T follicular helper cell (primary cell): ENCODE measurements around the gene DGKQ.

ENCODE experiments used
- DNase-seq: peaks from one replicate; pipeline ENCODE4 v3.0.0-alpha.2; 2020; ENCODE audit warnings: low read depth

DGKQ gene

DNA sequence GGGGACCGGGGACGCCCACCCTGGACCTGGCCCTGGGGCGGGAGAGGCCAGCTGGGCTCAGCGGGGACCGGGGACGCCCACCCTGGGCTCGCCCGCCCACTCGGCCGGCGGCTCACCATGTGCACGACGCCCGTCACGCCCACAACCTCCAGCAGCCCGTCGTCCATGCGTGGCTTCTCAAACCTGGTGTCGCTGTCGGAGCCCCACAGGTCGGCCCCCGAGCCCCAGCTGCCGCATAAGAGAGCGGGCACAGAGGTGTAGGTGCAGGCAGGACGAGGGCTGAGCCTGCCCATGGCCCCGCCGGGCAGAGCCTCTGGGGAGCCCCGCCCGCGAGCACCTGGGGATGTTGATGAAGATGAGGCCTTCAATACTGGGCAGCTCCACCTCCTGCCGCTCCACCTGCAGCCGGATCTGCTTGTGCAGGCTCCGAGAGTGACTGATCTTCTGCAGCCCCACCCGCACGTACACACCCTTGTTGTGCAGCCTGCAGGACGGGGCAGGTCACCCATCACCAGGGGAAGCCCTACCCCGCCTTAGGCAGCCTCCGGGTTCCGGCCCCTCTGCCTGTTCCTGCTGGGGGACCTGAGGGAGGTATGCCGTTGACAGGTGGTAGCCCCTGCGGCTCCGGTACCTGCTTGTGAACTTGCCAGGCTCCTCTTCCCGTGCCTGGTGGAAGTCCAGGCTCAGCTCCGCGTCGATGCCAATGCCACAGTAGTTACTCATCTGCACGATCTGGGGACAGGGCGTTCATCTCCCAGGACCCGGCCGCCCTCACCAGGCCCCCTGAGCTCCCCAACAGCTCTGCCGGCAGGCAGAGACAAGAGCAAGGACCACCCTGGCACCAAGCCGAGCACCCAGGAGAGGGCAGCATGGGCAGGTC lies 11.8 kb downstream of the DGKQ start:
- DNase-seq: no peak

DNA sequence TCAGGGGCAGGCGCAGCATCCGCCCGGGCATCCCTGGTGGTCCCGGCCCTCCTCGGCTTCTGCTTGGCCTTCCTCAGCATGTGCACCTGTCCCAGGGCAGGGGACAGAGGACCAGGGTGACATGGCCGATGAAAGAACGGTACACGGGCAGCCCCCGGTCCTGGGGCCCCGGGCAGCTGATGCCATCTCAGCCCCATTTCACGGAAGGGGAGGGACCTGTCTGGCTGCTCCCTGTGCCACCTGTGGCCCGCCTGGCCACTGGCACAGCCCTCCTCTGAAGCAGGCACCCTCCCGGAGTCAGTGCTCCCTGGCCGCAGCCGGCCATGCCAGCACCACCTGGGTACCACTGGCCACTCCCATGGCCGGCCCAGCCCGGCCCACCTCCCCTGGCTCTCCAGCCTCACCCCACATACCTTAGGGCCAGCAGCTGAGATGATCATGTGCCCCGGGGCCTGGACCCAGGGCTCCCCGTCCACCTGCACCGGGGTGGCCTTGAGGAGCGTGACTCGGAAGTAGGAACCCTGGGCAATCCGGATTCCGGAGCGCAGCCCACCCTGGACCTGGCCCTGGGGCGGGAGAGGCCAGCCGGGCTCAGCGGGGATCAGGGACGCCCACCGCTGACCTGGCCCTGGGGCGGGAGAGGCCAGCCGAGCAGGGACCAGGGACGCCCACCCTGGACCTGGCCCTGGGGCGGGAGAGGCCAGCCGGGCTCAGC lies 12.6 kb downstream of the DGKQ start:
- no peak for DNase-seq

- DNase-seq: no peak
Measured at GRCh38 chr4:960140-960635, 13.2 kb downstream of the DGKQ start.

- no peak for DNase-seq
Measured at GRCh38 chr4:959338-960139, 13.8 kb downstream of the DGKQ start.

DNA sequence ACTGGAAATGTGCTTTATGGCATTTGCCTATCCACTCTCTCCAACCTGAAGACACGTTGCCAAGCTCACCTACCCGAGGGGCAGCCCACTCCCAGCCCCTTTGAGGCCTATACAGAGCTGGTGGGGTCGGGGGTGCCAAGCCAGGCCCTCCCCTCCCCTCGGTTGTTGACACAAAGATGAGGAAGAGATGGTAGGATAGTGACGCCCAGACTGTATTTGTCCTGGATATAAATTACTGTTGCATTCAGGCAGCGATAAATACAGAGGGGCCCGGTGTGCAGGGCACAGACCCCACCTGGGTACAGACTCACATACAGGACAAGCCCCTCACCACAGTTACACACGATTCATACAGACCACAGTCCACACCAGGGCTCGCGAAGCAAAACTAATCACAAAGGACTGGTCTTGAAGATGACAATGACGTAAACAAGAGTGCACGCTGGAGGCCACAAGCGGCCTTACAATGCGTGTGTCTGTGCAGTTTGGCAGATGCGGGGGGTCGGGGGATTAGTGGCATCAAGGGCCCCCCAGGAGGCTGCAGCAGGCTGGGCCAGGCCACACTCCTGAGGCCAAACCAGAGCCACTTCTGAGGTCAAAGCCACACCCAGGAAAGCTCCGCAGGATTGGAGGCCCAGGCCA lies 14.6 kb downstream of the DGKQ start:
- no peak for DNase-seq

- DNase-seq: no peak
Measured at GRCh38 chr4:958314-958665, 15.1 kb downstream of the DGKQ start.

DNA sequence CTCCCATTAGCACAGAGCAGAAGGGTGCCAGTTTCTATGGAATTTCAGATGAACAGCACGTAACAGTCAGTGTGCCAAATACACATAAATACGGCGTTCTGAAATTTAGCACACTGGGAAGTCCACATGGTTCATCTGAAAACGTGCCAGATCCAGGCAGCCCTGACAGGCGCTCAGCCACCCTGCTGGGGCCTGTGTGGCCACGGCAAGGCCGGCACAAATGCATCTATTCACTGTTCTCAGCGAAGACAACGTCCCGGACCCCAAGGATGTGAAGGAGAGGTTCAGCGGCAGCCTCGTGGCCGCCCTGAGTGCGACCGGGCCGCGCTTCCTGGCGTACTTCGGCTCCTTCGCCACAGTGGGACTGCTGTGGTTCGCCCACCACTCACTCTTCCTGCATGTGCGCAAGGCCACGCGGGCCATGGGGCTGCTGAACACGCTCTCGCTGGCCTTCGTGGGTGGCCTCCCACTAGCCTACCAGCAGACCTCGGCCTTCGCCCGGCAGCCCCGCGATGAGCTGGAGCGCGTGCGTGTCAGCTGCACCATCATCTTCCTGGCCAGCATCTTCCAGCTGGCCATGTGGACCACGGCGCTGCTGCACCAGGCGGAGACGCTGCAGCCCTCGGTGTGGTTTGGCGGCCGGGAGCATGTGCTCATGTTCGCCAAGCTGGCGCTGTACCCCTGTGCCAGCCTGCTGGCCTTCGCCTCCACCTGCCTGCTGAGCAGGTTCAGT lies 15.6 kb downstream of the DGKQ start:
- DNase-seq: no peak

DNA sequence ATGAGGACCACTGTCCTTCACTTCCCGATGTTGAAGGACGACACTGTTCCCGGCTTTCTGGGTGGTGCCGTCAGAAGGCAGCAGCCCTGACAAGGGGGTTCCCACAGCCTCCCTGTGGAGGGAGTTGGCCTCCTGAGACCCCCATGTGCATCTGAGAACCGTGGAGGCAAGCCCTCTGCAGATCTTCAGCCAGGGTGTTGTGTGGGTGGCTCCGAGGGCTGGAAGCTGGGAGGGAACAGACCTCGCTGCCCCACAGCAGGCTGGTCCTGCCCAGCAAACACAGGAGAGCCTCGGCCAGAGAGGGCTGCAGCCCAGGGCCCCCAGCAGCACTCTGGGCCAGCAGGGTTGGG lies 16.2 kb downstream of the DGKQ start:
- DNase-seq: no peak

DNA sequence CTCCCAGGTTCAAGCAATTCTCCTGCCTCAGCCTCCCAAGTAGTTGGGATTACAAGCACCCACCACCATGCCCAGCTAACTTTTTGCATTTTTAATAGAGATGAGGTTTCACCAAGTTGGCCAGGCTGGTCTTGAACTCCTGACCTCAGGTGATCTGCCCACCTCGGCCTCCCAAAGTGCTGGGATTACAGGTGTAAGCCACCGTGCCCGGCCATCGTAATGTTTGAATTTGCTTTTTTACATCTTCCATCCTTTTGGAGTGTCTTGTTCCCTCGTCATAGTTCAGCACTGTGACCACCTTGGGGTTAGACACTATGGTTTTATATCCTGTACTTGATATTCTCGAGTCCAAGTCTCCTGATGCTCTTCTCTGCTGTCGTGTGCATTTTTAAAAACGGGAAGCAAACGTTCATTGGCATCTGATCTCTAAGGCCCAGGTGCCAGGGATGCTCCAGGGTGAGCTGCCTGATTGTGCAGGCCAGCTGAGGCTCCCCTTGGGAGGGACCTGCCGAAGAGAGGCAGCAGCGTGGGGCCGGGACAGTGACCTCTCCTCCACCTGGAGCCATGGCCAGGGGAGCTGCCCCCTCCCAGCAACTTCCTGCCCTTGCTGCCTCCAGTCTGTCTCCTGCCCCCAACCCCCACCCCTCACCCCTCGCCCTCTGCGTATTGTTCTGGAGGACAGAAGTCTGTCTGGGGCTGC lies 16.7 kb downstream of the DGKQ start:
- DNase-seq: no peak

DNA sequence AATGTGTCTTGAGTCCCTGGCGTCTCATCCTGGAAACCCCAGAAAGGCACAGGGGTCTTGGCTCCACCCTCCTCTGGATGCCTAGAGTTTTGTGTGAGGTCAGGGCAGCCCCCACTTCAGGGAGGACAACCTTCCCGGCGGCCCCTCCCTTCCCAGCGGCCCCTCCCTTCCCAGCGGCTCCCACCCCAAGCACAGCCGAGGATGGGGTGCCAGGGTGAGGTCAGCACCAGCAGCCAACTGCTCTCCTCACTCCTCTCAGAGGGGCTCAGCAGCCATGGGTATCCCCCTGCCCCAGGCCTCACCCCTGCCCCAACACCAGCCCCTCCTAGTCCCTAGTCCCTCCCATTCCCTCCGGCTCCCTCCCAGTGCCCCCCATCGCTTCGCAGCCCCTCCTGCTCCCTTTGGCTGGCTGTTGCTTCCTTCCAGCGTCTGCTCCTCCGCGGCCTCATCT lies 17.4 kb downstream of the DGKQ start:
- DNase-seq: no peak

- no peak for DNase-seq
Measured at GRCh38 chr4:955161-955921, 18.0 kb downstream of the DGKQ start.

- no peak for DNase-seq
Measured at GRCh38 chr4:954211-955020, 19.0 kb downstream of the DGKQ start.

GRCh38 chr4:953574-953915 lies 19.8 kb downstream of the DGKQ start:
- no peak for DNase-seq

DNA sequence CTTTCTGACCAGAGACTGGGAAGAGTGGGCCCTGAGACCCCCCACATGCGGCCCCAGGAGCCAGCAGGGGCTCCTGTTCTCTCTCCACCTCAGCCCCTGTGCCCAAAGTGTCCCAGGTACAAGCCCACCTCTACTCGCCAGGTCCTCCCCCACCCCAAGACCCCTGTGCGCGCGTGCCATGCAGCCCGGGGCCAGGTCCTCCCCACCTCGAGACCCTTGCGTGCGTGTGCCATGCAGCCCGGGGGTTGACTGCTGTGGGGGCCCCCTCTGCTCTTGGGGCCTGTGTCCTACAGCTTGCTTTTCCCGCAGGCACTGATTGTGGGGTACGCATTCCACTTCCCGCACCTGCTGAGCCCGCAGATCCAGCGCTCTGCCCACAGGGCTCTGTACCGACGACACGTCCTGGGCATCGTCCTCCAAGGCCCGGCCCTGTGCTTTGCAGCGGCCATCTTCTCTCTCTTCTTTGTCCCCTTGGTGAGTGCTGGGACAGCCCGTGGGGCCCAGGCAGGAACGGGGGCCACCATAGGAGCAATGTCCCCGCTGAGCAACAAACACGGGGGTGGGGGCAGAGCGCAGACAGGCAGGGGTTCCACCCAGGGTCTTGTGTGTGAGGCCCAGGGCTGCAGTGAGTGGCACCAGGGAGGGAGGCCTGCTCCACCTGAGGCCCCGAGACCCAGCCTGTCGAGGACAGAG lies 20.3 kb downstream of the DGKQ start:
- no peak for DNase-seq

- DNase-seq: no peak
Measured at GRCh38 chr4:951594-952468, 21.5 kb downstream of the DGKQ start.

GRCh38 chr4:951186-951585 lies 22.2 kb downstream of the DGKQ start:
- DNase-seq: no peak
